GM20000 (cell line): ENCODE data around the gene SCT.

Source experiments
- DNase-seq: peaks from one replicate; pipeline ENCODE4 v3.0.0; 2012; ENCODE audit warnings: low spot score
- CTCF ChIP-seq: IDR thresholded peaks from 2 replicates; pipeline ENCODE4 v1.5.1; 2012; ENCODE audit warnings: mild to moderate bottlenecking, control low read depth; ENCODE audit errors: extremely low read depth, missing control alignments

SCT gene

GRCh38 chr11:611001-611996 is 15.7 kb downstream of the SCT start:
- TF ChIP-seq CTCF = no peak
- no peak for DNase-seq

GRCh38 chr11:610146-610801 is 16.7 kb downstream of the SCT start:
- no peak for TF ChIP-seq CTCF
- DNase-seq = no peak

- DNase-seq = no peak
- TF ChIP-seq CTCF = no peak
Observed at GRCh38 chr11:609341-609811, 17.6 kb downstream of the SCT start.

DNA sequence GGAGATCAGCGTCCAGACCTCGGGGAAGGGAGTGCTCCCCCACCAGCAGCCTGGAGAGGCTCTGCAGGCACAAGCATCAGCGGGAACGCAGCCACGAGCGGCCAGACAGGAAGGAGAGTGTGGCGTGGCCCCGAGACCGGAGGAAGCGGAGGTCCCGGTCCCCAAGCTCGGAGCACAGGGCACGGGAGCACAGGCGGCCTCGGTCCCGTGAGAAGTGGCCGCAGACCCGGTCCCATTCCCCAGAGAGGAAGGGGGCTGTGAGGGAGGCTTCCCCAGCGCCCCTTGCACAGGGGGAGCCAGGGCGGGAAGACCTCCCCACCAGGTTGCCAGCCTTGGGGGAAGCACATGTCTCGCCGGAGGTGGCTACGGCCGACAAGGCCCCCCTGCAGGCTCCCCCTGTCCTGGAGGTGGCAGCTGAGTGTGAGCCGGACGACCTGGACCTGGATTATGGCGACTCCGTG is 18.2 kb downstream of the SCT start:
- no peak for DNase-seq
- no peak for TF ChIP-seq CTCF

DNA sequence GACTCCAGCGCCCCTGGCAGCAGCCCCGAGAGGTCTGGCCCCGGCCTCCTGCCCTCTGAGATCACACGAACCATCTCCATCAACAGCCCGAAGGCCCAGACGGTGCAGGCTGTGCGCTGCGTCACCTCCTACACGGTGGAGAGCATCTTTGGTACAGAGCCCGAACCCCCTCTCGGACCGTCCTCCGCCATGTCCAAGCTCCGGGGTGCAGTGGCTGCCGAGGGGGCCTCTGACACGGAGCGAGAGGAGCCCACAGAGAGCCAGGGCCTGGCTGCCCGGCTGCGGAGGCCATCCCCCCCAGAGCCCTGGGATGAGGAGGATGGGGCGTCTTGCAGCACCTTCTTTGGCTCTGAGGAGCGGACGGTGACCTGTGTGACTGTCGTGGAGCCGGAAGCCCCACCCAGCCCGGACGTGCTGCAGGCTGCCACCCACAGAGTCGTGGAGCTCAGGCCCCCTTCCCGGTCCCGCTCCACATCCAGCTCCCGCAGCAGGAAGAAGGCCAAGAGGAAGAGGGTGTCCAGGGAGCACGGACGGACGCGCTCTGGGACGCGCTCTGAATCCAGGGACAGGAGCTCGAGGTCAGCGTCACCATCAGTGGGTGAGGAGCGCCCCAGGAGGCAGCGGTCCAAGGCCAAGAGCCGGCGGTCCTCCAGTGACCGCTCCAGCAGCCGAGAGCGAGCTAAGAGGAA is 18.9 kb downstream of the SCT start:
- TF ChIP-seq CTCF = no peak
- DNase-seq = no peak

DNA sequence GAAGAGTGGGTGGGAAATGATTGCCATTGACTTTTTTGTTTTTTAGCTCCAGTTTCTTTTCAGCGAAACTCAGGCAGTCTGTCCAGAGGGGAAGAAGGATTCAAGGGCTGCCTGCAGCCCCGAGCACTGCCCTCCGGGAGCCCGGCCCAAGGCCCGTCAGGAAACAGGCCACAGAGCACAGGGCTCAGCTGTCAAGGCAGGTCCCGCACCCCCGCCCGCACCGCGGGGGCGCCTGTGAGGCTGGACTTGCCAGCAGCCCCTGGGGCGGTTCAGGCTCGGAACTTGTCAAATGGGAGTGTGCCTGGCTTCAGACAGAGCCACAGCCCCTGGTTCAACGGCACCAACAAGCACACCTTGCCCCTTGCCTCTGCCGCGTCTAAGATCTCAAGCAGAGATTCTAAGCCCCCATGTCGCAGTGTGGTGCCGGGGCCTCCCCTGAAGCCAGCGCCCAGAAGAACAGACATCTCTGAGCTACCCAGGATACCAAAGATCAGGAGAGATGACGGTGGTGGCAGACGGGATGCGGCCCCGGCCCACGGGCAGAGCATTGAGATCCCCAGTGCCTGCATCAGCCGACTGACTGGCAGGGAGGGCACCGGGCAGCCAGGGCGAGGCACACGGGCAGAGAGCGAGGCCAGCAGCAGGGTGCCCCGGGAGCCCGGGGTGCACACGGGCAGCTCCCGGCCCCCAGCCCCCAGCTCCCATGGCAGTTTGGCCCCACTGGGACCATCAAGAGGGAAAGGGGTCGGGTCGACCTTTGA is 19.8 kb downstream of the SCT start:
- DNase-seq = no peak
- TF ChIP-seq CTCF = no peak
